Endodermal cell (in vitro differentiated cells): ENCODE data around the gene CNKSR2. TPM values are rescaled to one million over a fixed set of nuclear protein-coding genes. Genes with fewer than 3 reads are reported as not detected.

Experiments
- DNase-seq: peaks from one replicate; pipeline ENCODE4 v3.0.0-alpha.2; 2017
- H3K27ac ChIP-seq: 2 replicates; pipeline ENCODE4 v1.5.1; 2013; ENCODE audit warnings: mild to moderate bottlenecking, low read depth, low read length, moderate library complexity
- H3K27me3 ChIP-seq: 2 replicates; pipeline ENCODE4 v1.6.1; 2013; ENCODE audit warnings: mild to moderate bottlenecking, low read length, moderate library complexity; ENCODE audit not compliant: insufficient read depth, control insufficient read depth, poor library complexity, severe bottlenecking
- H3K36me3 ChIP-seq: 2 replicates; pipeline ENCODE4 v1.7.0; 2013; ENCODE audit warnings: mild to moderate bottlenecking, low read length, moderate library complexity; ENCODE audit not compliant: control insufficient read depth, insufficient read depth
- H3K4me1 ChIP-seq: one replicate; pipeline ENCODE4 v1.7.0; 2013; ENCODE audit warnings: low read length; ENCODE audit not compliant: control insufficient read depth, insufficient read depth
- H3K4me3 ChIP-seq: 2 replicates; pipeline ENCODE4 v1.5.1; 2013; ENCODE audit warnings: mild to moderate bottlenecking, low read length, moderate library complexity
- H3K9ac ChIP-seq: 2 replicates; pipeline ENCODE4 v1.6.1; 2013; ENCODE audit warnings: mild to moderate bottlenecking, low read length, moderate library complexity; ENCODE audit not compliant: poor library complexity, severe bottlenecking; ENCODE audit errors: extremely low read depth
- H3K9me3 ChIP-seq: 2 replicates; pipeline ENCODE4 v1.6.1; 2013; ENCODE audit warnings: mild to moderate bottlenecking, low read length, moderate library complexity; ENCODE audit not compliant: control insufficient read depth
- H3K27ac Mint-ChIP-seq: 2 replicates; pipeline ENCODE4 v1.8.0; 2020; ENCODE audit warnings: mixed read lengths
- H3K27me3 Mint-ChIP-seq: 2 replicates; pipeline ENCODE4 v1.8.0; 2021; ENCODE audit warnings: mild to moderate bottlenecking, mixed read lengths; ENCODE audit not compliant: insufficient read depth
- H3K36me3 Mint-ChIP-seq: 2 replicates; pipeline ENCODE4 v1.8.0; 2020; ENCODE audit warnings: low read depth, mixed read lengths
- H3K4me1 Mint-ChIP-seq: 2 replicates; pipeline ENCODE4 v1.8.0; 2020; ENCODE audit warnings: mixed read lengths
- H3K4me3 Mint-ChIP-seq: 2 replicates; pipeline ENCODE4 v1.8.0; 2020; ENCODE audit warnings: mild to moderate bottlenecking, moderate library complexity, mixed read lengths
- H3K9me3 Mint-ChIP-seq: 2 replicates; pipeline ENCODE4 v1.8.0; 2020; ENCODE audit warnings: mild to moderate bottlenecking, mixed read lengths
- WGBS, 2 experiments: methylation state at CpG; one replicate each; pipeline versions ENCODE4 v1.1.5 to v1.1.7; 2013; ENCODE audit warnings: missing lambda C conversion rate in 2 of 2, mixed read lengths in 1 of 2; ENCODE audit not compliant: insufficient coverage in 1 of 2, insufficient read length in 1 of 2; 5-methylcytosine and 5-hydroxymethylcytosine counted together
- total RNA-seq, 2 donors: library from RNA; stranded (reverse); fragmentation: NEBNext Ultra II Directional in 1 of 2; extraction: Animal tissue kit (Norgen Biotek cat#: 25700) in 1 of 2; gene quantifications; 2 replicates in 1 of 2; 3 replicates in 1 of 2; pipeline ENCODE4 v1.2.1, GENCODE V29; 2021
- TF ChIP-seq, protein P1 (sequence below): fragments of 200-600 bp; sonication (generic); conservative IDR thresholded peaks from 2 replicates; pipeline ENCODE4 v1.5.0; 2021; ENCODE audit warnings: antibody characterized with exemption, mild to moderate bottlenecking

The CNKSR2 gene
- total RNA-seq, 2 donors from 2014 or later = 16.9 to 28.7 TPM

DNA sequence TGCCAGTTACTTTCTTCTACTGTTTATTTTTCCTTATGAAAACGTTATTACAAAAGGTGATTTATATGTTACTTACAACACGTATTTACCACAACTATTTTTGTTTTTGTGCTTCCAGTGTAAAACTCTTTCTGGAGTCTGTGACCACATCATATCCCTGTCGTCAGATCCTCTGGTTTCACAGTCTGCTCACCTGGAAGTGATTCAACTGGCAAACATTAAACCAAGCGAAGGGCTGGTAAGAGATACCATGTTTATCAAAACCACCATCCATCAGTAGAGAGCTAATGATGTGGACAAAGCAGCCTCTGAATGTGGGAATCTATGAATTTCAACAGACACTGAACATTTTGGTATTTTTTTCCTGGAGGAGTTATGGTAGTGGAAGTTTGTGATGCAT lies 116.1 kb downstream of the CNKSR2 start:
- WGBS, 2 experiments = 89% methylated on average over 3 of the region's 4 CpGs; no CpG with 5 or more reads in 1 of the 2 experiments
- H3K4me1 ChIP-seq = no peaks in the 10 kb centered on the region
- no peak overlapping the region for H3K27ac Mint-ChIP-seq

DNA sequence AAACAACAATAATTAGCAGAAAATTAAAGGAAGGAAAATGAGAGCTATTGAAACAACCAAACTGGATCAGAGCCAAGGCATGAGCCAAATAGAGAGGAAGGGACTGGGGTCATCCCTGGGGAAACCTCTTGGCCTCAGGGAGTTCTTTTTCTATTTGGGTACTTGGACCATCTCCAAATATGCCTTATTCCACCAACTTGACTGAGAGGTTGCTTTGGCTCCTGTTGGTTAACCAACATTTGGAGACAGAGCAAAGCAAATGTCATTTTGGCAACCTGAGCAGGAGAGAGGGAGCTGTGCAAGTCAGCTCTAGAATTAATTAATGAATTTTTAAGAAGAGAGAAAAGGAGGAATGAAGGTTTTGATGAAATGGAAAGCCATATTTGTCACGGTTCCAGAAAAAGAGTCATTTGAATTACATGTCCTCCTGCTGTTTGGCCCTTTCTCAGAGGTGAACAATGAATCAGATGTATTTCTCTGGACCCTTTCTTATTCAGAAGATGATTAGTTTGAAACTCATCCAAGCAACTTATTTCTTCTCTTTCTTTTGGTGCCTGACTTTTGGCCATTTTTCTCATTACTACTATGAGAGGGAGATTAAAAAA lies 119.1 kb downstream of the CNKSR2 start:
- Histone ChIP-seq H3K9ac (no peak overlapping the region), H3K36me3 (no peaks in the 10 kb centered on the region), H3K9me3 (no peaks in the 10 kb centered on the region), H3K27me3 (no peaks in the 10 kb centered on the region), H3K27ac (no peak overlapping the region), H3K4me3 (no peak overlapping the region), H3K4me1 (no peaks in the 10 kb centered on the region)
- Mint-ChIP-seq H3K4me1 (peaks cover 19% of the 10 kb centered on the region), H3K9me3 (no peaks in the 10 kb centered on the region), H3K27me3 (no peaks in the 10 kb centered on the region), H3K27ac (no peak overlapping the region), H3K36me3 (peaks cover 2% of the 10 kb centered on the region), H3K4me3 (no peak overlapping the region)
- 78 to 100% methylated on average over 1 of the region's 1 CpG for WGBS, 2 experiments
- no peak for DNase-seq
- TF ChIP-seq, protein P1, sequence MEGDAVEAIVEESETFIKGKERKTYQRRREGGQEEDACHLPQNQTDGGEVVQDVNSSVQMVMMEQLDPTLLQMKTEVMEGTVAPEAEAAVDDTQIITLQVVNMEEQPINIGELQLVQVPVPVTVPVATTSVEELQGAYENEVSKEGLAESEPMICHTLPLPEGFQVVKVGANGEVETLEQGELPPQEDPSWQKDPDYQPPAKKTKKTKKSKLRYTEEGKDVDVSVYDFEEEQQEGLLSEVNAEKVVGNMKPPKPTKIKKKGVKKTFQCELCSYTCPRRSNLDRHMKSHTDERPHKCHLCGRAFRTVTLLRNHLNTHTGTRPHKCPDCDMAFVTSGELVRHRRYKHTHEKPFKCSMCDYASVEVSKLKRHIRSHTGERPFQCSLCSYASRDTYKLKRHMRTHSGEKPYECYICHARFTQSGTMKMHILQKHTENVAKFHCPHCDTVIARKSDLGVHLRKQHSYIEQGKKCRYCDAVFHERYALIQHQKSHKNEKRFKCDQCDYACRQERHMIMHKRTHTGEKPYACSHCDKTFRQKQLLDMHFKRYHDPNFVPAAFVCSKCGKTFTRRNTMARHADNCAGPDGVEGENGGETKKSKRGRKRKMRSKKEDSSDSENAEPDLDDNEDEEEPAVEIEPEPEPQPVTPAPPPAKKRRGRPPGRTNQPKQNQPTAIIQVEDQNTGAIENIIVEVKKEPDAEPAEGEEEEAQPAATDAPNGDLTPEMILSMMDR = no peak

More for the DNA sequence above, 116.1 kb downstream of the CNKSR2 start:
- Mint-ChIP-seq H3K27me3 (no peaks in the 10 kb centered on the region), H3K4me3 (no peak overlapping the region), H3K36me3 (peaks cover 2% of the 10 kb centered on the region), H3K4me1 (peaks cover 38% of the 10 kb centered on the region), H3K9me3 (no peaks in the 10 kb centered on the region)
- Histone ChIP-seq H3K36me3 (no peaks in the 10 kb centered on the region), H3K27ac (no peak overlapping the region), H3K27me3 (no peaks in the 10 kb centered on the region), H3K9ac (no peak overlapping the region), H3K9me3 (no peaks in the 10 kb centered on the region), H3K4me3 (no peak overlapping the region)
- TF ChIP-seq, protein P1 = no peak
- DNase-seq = no peak

DNA sequence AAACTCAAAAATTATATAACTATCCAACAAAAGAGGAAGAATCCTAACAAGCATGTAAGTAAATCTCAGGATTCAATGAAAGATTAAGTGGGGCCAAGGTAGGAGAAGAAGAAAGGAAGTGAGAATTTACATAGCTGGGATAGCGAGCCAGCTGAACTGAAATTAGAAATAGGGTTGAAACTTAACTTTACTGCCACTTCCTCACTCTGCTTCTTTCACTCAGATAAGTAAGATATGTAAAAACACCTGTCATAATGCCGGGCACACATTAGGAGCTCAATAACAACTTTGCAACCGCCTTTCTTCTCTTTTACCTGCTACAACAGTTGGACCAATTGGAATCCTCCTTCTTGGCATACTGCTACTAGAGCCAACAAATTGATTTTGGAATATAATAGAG lies 129.4 kb downstream of the CNKSR2 start:
- Mint-ChIP-seq H3K4me3 (no peak overlapping the region), H3K9me3 (no peaks in the 10 kb centered on the region), H3K27me3 (no peaks in the 10 kb centered on the region), H3K27ac (no peak overlapping the region), H3K36me3 (no peaks in the 10 kb centered on the region), H3K4me1 (peaks cover 3% of the 10 kb centered on the region)
- TF ChIP-seq, protein P1 = no peak
- Histone ChIP-seq H3K27me3 (no peaks in the 10 kb centered on the region), H3K27ac (no peak overlapping the region), H3K36me3 (no peaks in the 10 kb centered on the region), H3K4me3 (no peak overlapping the region), H3K9ac (no peak overlapping the region), H3K4me1 (no peaks in the 10 kb centered on the region), H3K9me3 (no peaks in the 10 kb centered on the region)
- 90% methylated on average over 2 of the region's 3 CpGs; no CpG with 5 or more reads in 1 of the 2 experiments for WGBS, 2 experiments
- no peak for DNase-seq
